ENCODE data around the gene SERPINA6.
"Not testable (repeated sequence)": the region's sequence is repeated elsewhere in the genome, so short reads cannot be mapped to it uniquely, and the experiment has no call there.

DNA sequence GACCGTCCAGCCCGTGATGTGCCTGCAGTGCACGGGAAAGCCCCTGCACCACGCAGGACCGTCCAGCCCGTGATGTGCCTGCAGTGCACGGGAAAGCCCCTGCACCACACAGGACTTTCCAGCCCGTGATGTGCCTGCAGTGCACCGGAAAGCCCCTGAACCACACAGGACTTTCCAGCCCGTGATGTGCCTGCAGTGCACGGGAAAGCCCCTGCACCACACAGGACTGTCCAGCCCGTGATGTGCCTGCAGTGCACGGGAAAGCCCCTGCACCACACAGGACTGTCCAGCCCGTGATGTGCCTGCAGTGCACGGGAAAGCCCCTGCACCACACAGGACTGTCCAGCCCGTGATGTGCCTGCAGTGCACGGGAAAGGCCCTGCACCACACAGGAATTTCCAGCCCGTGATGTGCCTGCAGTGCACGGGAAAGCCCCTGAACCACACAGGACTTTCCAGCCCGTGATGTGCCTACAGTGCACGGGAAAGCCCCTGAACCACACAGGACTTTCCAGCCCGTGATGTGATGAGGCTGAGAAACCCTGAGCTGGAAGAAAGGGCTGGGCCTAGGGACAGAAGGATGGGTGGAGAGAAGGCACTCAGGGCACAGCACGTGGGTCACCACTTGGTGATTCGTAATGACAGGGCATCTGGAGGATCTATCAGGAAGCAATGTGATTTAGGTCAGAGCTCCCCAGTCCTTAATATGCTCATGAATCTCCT lies 23.1 kb upstream of the SERPINA6 start:
- TF ChIP-seq POLR2A, CTCF, POLR2AphosphoS5 (IDR thresholded peaks at IDR 0.05): not testable (repeated sequence)

All from stomach (tissue), 4 donors.